HepG2 (cell line): ENCODE results near the gene ZNF486.
"Not testable (repeated sequence)": the region's sequence is repeated elsewhere in the genome, so short reads cannot be mapped to it uniquely, and the experiment has no call there.

Experiments
- AKNA ChIP-seq: sonication (generic); formaldehyde crosslinking; IDR thresholded peaks from 2 replicates; pipeline ENCODE4 v1.4.0; 2020; ENCODE audit warnings: missing genetic modification reagents, borderline replicate concordance
- CTCF ChIP-seq: sonication (generic); formaldehyde crosslinking; IDR thresholded peaks from 2 replicates; pipeline ENCODE4 v1.5.0; 2020; ENCODE audit warnings: mild to moderate bottlenecking, missing genetic modification reagents, moderate library complexity
- EZH2 ChIP-seq: conservative IDR thresholded peaks from 2 replicates; pipeline ENCODE4 v1.6.1; 2012; ENCODE audit warnings: mild to moderate bottlenecking, low read depth, low read length, moderate library complexity
- MAX ChIP-seq: IDR thresholded peaks from 2 replicates; pipeline ENCODE4 v1.6.1; 2012; ENCODE audit warnings: inconsistent platforms
- MBNL3 ChIP-seq: fragments of 250-450 bp; sonication (Bioruptor Pico); conservative IDR thresholded peaks from 2 replicates; pipeline ENCODE4 v1.8.0; 2022; ENCODE audit warnings: mild to moderate bottlenecking, inconsistent platforms
- MLX ChIP-seq: IDR thresholded peaks from 2 replicates; pipeline ENCODE4 v1.6.1; 2016
- PAXIP1 ChIP-seq: sonication (generic); formaldehyde crosslinking; conservative IDR thresholded peaks from 2 replicates; pipeline ENCODE4 v1.4.0; 2020; ENCODE audit warnings: mild to moderate bottlenecking, missing genetic modification reagents, moderate library complexity
- ZBTB20 ChIP-seq: sonication (generic); formaldehyde crosslinking; IDR thresholded peaks from 2 replicates; pipeline ENCODE4 v1.8.1; 2023; ENCODE audit warnings: missing genetic modification reagents, low read depth, mild to moderate bottlenecking, borderline replicate concordance
- ZBTB7A ChIP-seq: sonication (generic); formaldehyde crosslinking; IDR thresholded peaks from 2 replicates; pipeline ENCODE4 v1.8.0; 2022; ENCODE audit warnings: mild to moderate bottlenecking, missing genetic modification reagents
- ZNF512 ChIP-seq: sonication (generic); formaldehyde crosslinking; IDR thresholded peaks from 2 replicates; pipeline ENCODE4 v1.4.0; 2020; ENCODE audit warnings: mild to moderate bottlenecking, missing genetic modification reagents
- ZNF567 ChIP-seq: sonication (generic); formaldehyde crosslinking; IDR thresholded peaks from 2 replicates; pipeline ENCODE4 v1.8.1; 2023; ENCODE audit warnings: mild to moderate bottlenecking, missing genetic modification reagents, borderline replicate concordance

GRCh38 chr19:20179956-20180355, 12.9 kb downstream of the ZNF486 start:
- not testable (repeated sequence) for TF ChIP-seq EZH2; ZBTB7A (CRISPR knock-in tag); CTCF (CRISPR knock-in tag); PAXIP1; ZBTB20 (CRISPR knock-in tag); MAX; ZNF567 (CRISPR knock-in tag); MBNL3 (CRISPR knock-in tag); ZNF512 (CRISPR knock-in tag); AKNA (CRISPR knock-in tag); MLX (CRISPR knock-in tag)
